ENCODE results near the gene KLKB1. TPM values are rescaled to one million over a fixed set of nuclear protein-coding genes. Genes with fewer than 3 reads are reported as not detected.

Gene KLKB1
- total RNA-seq, 1 donor from 2014 or later: 0.29 TPM

DNA sequence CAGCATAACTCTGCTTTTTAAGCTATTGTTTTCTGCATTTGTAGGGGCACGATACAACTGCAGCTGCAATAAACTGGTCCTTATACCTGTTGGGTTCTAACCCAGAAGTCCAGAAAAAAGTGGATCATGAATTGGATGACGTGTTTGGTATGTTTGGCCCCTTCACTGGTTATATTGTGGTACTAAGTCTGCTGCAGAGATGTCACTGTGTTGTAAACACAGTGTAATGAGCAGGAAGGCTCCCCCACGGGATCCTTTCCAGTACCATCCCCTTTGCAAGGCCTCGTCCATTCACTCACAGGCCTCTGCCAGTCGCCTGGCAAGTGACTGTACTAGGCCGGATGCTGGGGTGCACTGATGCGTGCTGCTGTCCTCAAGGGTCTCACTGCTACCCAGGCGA lies 22.2 kb upstream of the KLKB1 start:
- peaks cover 14% of the 10 kb centered on the region for H3K36me3 Mint-ChIP-seq (ENCODE audit: unreplicated experiment)
- peaks cover 5% of the 10 kb centered on the region for H3K9me3 Mint-ChIP-seq (ENCODE audit: unreplicated experiment)
- no peak overlapping the region for H3K4me3 Mint-ChIP-seq (ENCODE audit: unreplicated experiment)
- no peak for TF ChIP-seq CTCF (IDR thresholded peaks at IDR 0.05; ENCODE audit: partially characterized antibody, unreplicated experiment)
- H3K4me1 Mint-ChIP-seq (ENCODE audit: low read depth, unreplicated experiment): peaks cover 3% of the 10 kb centered on the region
- DNase-seq: no peak
- H3K27me3 Mint-ChIP-seq (ENCODE audit: unreplicated experiment): peaks cover 5% of the 10 kb centered on the region
- H3K27ac Mint-ChIP-seq (ENCODE audit: unreplicated experiment): no peak overlapping the region

GRCh38 chr4:186216465-186217024 lies 10.8 kb upstream of the KLKB1 start:
- H3K36me3 Mint-ChIP-seq (ENCODE audit: unreplicated experiment): no peaks in the 10 kb centered on the region

GRCh38 chr4:186217733-186218293 lies 9.5 kb upstream of the KLKB1 start:
- no peak overlapping the region for H3K27ac Mint-ChIP-seq (ENCODE audit: unreplicated experiment)
- peaks cover under 1% of the 10 kb centered on the region for H3K36me3 Mint-ChIP-seq (ENCODE audit: unreplicated experiment)
- peaks cover 2% of the 10 kb centered on the region for H3K27me3 Mint-ChIP-seq (ENCODE audit: unreplicated experiment)
- no peaks in the 10 kb centered on the region for H3K4me1 Mint-ChIP-seq (ENCODE audit: low read depth, unreplicated experiment)
- no peak overlapping the region for H3K4me3 Mint-ChIP-seq (ENCODE audit: unreplicated experiment)
- H3K9me3 Mint-ChIP-seq (ENCODE audit: unreplicated experiment): peaks cover 1% of the 10 kb centered on the region
- TF ChIP-seq CTCF (IDR thresholded peaks at IDR 0.05; ENCODE audit: partially characterized antibody, unreplicated experiment): no peak
- no peak for DNase-seq

More at GRCh38 chr4:186216465-186217024, 10.8 kb upstream of the KLKB1 start:
- Mint-ChIP-seq H3K4me3 (ENCODE audit: unreplicated experiment) (no peak overlapping the region), H3K27ac (ENCODE audit: unreplicated experiment) (no peak overlapping the region), H3K4me1 (ENCODE audit: low read depth, unreplicated experiment) (no peaks in the 10 kb centered on the region), H3K27me3 (ENCODE audit: unreplicated experiment) (peaks cover 2% of the 10 kb centered on the region), H3K9me3 (ENCODE audit: unreplicated experiment) (peaks cover 1% of the 10 kb centered on the region)
- no peak for DNase-seq
- TF ChIP-seq CTCF (IDR thresholded peaks at IDR 0.05; ENCODE audit: partially characterized antibody, unreplicated experiment): no peak

DNA sequence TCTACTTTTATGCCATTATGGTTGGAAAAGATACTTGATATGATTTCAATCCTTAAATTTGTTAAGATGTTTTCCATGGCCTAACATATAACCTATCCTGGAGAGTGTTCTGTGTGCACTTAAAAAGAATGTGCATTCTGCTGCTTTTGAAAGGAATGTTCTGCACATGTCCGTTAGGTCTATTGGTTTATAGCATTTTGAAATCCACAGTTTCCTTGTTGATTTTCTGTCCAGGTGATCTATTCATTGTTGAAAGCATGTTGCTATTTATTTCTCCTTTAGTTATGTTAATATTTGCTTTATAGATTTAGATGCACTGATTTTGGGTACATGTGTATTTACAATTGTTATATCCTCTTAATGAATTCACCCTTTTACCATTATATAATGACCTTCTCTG lies 5.7 kb upstream of the KLKB1 start:
- Mint-ChIP-seq H3K27me3 (ENCODE audit: unreplicated experiment) (peaks cover 2% of the 10 kb centered on the region), H3K9me3 (ENCODE audit: unreplicated experiment) (peaks cover 3% of the 10 kb centered on the region), H3K36me3 (ENCODE audit: unreplicated experiment) (peaks cover 27% of the 10 kb centered on the region), H3K4me3 (ENCODE audit: unreplicated experiment) (no peak overlapping the region), H3K4me1 (ENCODE audit: low read depth, unreplicated experiment) (no peaks in the 10 kb centered on the region), H3K27ac (ENCODE audit: unreplicated experiment) (no peak overlapping the region)
- TF ChIP-seq CTCF (IDR thresholded peaks at IDR 0.05; ENCODE audit: partially characterized antibody, unreplicated experiment): no peak
- no peak for DNase-seq

GRCh38 chr4:186225848-186226247 lies 1.5 kb upstream of the KLKB1 start:
- Mint-ChIP-seq H3K27me3 (ENCODE audit: unreplicated experiment) (peaks cover 2% of the 10 kb centered on the region), H3K27ac (ENCODE audit: unreplicated experiment) (no peak overlapping the region), H3K4me3 (ENCODE audit: unreplicated experiment) (no peak overlapping the region), H3K9me3 (ENCODE audit: unreplicated experiment) (peaks cover 4% of the 10 kb centered on the region), H3K4me1 (ENCODE audit: low read depth, unreplicated experiment) (no peaks in the 10 kb centered on the region), H3K36me3 (ENCODE audit: unreplicated experiment) (peaks cover 31% of the 10 kb centered on the region)
- TF ChIP-seq CTCF (IDR thresholded peaks at IDR 0.05; ENCODE audit: partially characterized antibody, unreplicated experiment): no peak
- no peak for DNase-seq
